ENCODE data around the gene JAZF1.

DNA sequence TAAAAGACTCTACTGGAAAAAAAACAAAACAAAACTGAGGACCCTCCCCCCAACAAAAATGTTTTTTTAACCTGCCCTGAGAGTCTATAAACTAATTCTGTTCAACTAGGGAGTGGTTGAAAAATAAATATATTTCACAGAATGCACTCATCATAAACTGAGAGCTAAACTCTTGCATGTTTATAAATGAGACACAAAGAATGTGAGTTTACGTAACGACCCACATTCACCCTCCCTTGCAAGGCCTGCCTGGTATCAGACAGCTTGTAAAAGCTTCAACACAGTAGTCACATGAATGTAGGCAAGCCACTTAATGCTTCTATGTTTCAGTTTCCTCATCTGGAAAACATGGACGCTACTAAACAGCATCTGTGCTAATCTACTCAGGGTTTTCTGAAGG is 50.3 kb downstream of the JAZF1 start:
- TF ChIP-seq, protein P1, sequence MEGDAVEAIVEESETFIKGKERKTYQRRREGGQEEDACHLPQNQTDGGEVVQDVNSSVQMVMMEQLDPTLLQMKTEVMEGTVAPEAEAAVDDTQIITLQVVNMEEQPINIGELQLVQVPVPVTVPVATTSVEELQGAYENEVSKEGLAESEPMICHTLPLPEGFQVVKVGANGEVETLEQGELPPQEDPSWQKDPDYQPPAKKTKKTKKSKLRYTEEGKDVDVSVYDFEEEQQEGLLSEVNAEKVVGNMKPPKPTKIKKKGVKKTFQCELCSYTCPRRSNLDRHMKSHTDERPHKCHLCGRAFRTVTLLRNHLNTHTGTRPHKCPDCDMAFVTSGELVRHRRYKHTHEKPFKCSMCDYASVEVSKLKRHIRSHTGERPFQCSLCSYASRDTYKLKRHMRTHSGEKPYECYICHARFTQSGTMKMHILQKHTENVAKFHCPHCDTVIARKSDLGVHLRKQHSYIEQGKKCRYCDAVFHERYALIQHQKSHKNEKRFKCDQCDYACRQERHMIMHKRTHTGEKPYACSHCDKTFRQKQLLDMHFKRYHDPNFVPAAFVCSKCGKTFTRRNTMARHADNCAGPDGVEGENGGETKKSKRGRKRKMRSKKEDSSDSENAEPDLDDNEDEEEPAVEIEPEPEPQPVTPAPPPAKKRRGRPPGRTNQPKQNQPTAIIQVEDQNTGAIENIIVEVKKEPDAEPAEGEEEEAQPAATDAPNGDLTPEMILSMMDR (IDR thresholded peaks at IDR 0.05), result no peak
- TF ChIP-seq POLR2A (IDR thresholded peaks at IDR 0.05), result no peak

Data from gastroesophageal sphincter (tissue), 3 donors.